Iris pigment epithelial cell (primary cell): ENCODE measurements around the gene SNX9.
A peak's percentile ranks its signal among the peaks of the same experiment; 100 is the strongest.

Experiments
- DNase-seq: peaks from one replicate; pipeline ENCODE4 v3.0.0-alpha.2; 2011; ENCODE audit warnings: low read depth

The SNX9 gene

DNA sequence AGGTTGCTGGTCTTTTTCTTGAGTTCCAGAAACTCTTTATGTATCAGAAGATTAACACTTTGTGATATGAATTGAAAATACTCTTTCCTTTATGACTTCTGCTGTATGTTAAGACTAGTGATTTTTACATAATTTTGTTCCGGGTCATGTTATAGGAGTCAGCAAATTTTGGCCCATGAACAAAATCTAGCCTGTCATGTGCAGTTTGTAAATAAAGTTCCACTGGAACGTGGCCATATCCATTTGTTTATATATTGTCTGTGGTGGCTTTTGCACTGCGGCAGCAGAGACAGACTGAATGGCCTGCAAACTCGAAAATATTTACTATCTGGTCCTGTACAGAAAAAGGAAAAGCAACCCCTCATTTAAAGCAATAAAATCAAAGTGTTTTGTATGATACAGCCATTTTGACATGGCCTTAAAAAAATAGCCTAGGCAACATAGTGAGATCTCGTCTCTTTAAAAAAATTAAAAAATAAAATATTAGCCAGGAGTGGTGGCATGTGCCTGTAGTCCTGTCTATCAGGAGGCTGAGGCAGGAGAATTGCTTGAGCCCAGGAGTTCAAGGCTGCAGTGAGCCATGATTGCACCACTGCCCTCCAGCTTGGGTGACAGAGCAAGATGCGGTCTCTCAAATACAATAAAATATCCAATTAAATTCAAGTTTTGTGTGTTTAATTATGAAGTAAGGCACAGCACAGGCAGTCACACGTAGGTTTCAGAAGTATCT is 36.9 kb downstream of the SNX9 start:
- DNase-seq, result no peak

DNA sequence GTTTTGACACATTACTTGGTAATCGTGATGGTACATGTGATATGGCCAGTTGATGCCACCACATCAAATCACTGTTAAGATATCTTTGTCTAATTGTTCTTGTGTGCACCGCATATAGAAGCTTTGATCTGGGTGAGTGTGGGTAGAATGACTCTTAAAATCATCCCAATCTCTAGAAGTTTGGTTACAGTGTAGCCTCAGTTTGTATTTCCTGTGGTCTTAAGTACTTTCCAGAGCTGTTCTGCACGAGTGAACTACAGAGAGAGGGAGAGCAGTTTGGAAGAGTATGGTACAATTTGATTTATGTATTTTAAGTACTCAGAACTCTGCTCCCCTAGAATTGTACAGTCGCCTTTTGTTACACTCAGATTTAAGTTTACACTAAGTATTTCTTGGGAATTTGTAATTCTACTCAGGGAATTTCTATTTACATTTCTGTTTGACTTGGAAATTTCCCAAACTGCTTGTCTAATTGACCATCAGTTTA is 37.5 kb downstream of the SNX9 start:
- DNase-seq, result no peak

DNA sequence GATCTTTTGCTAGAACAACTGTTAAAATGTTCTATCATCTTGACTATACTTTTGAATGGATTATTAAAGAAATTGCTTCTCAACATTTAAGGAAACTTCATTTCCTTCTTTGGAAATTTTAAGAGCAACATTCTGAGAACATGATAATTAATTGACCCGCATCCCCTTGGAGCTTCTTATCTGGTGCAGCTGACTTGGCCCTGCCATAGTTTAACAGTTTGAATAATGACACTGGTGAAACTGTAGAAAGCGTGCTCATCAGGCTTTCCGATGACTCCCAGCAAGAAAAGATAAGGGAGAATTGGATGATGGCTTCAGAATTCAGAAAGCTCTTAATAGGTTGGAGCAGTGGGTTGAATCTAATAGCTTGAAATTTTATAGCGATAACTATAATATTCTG is 38.1 kb downstream of the SNX9 start:
- DNase-seq, result no peak

DNA sequence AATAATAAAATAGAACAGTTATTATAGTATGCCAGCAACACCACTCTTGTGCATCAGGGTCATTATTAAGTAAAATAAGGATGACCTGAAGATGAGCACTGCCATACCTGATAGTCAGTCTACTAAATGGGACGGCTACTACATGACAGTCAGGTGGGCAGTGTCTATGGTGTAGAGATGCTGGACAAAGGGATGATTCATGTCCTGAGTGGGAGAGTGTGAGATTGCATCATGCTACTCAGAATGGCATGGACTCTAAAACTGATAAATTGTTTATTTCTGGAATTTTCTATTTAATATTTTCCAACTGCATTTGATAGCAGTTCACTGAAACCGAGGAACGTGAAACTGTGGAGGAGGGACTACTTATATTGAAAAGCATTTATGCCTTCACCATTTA is 38.8 kb downstream of the SNX9 start:
- peak; percentile 78 for DNase-seq

DNA sequence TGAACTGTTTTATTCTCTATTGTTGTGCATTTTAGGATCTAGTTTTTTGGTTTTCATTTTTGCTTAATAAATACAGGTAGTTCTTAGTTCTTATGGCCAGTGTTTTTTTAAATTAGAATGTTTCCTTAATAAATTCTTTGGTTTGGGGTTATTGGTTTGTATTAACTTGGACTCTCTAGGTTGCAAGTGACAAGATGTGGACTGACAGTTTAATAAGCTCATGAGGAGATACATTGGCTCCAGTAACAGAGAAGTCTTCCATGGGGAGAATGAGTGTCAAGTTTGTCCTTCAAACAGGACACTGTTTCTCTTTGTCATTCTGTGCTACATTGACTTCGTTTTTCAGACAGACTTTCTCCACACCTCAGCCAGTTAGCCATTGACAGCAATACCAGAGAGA is 39.7 kb downstream of the SNX9 start:
- DNase-seq, result no peak

DNA sequence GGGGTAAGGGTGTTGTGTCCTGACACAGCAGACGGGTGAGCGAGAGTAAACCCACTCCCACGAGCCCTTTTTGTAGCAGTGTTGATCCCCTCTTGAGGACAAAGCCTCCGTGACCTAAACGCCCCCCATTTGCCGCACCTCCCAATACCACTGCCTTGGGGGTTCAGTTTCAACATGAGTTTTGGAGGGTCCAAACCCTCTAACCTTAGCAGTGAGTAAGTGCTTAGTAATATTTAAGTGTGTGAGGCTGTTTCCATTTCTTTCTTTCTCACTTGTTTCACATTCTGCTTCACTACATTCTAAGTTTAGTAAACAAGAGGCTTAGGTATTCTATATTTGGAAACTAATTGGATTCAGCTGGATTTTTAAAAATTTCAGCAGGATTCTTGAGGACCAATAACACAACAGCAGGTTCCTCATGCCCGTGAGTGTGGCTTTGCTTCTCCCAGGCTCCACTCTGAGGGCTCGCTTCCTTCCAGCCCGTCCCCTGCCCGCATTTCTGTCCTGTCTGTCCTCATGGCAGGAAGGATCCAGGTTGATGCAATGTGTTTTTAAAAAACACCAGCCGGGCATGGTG is 41.2 kb downstream of the SNX9 start:
- no peak for DNase-seq

- no peak for DNase-seq
Observed at GRCh38 chr6:157865249-157865648, 42.2 kb downstream of the SNX9 start.

DNA sequence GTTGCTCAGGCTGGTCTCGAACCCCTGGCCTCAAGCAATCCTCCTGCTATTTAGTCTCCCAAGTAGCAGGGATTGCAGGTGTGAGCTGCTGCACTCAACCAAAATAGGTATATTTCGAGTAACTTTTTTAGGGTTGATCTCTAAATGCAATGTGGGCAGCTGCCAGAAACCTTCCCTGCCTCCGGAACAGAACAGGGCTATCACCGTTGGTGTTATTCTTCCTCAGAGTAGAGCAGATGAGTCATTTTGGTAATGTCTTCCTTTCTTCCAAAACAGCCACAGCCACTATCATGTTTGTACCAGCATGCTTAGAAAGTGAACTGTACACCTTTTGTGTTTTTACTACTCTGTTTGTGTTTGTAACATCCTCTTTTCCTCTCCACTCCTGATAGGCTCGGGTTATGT is 44.1 kb downstream of the SNX9 start:
- DNase-seq, result peak; percentile 66

- no peak for DNase-seq
Observed at GRCh38 chr6:157867981-157868380, 44.9 kb downstream of the SNX9 start.

GRCh38 chr6:157868835-157869234 is 45.8 kb downstream of the SNX9 start:
- no peak for DNase-seq

- no peak for DNase-seq
Observed at GRCh38 chr6:157869673-157870302, 46.7 kb downstream of the SNX9 start.

GRCh38 chr6:157873735-157874344 is 50.8 kb downstream of the SNX9 start:
- peak; percentile 69 for DNase-seq

DNA sequence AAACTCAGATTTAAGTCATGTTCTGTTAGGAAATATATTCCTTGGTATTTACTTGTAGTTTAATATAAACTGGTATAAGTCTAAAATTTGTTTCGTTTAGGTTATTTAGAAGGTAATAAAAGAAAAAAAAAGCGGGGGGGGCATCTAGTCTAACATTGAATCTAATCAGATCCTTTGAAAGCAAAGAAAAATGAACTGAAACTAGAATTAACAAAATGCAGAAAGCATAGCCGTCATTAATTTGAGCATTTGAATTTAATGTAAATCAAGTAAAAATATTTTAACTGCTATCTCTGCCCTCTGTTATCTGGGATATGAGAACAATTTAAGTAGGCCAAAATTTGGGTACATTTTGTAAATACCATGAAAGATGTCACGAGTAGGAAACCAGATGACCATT is 54.1 kb downstream of the SNX9 start:
- no peak for DNase-seq

GRCh38 chr6:157877573-157878438 is 54.8 kb downstream of the SNX9 start:
- DNase-seq, result no peak

- no peak for DNase-seq
Observed at GRCh38 chr6:157879034-157879872, 56.2 kb downstream of the SNX9 start.

- DNase-seq, result no peak
Observed at GRCh38 chr6:157879873-157880254, 56.8 kb downstream of the SNX9 start.

GRCh38 chr6:157880534-157880933 is 57.5 kb downstream of the SNX9 start:
- DNase-seq, result no peak

DNA sequence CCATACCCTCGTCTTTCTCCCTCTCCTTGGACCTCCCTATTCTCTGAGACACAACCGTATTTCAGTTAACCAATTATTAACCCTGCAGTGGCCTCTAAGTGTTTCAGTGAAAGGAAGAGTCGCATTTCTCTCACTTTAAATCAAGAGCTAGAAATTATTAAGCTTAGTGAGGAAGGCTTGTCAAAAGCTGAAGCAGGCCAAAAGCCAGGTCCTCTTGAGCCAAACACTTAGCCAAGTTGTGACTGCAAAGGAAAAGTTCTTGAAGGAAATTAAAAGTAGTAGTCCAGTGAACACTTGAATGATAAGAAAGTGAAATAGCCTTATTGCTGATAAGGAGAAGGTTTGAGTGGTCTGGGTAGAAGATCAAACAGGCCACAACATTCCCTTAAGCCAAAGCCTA is 58.3 kb downstream of the SNX9 start:
- no peak for DNase-seq

DNA sequence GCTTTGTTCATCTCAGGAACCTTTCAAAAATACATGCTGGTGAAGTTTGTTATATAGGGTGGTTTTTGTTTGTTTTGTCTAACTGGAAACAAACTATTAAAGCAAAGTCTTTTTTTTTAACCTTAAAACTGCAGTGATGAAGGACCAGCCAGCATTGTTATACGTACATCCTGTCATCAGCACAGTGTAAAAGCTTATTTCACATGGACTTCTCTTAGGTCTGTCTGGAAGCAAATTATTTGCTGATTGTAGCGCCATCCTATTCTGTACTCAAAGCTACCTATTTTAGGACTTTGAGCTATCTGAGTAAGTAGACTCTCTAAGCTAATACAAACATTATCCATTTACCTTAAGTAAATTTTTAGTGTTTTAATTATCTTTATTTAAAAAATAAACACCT is 61.7 kb downstream of the SNX9 start:
- no peak for DNase-seq

- DNase-seq, result peak; percentile 67
Observed at GRCh38 chr6:157885211-157885788, 62.3 kb downstream of the SNX9 start.

DNA sequence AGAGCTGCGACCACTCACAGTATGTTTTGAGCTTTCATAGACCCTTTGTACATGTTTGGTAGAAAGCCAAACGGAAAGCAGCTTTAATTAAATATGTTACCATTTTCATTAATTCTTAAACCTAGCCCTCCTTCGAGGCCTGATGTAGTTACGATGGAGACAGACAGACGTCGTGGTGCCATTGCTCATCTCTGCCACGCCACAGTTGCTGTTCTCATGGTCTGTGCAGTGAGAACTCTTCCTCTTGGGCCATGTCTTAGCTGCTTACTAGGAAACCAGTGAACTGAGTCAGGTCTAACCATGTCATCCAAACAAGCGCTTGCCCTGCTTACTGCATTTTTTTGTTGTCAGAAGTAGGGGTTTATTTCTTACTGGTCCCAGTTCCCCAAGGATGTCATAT is 62.8 kb downstream of the SNX9 start:
- DNase-seq, result no peak
